HUES64 (cell line): Measurements from ENCODE around the gene PUSL1.

Experiments
- H3K27ac ChIP-seq: 2 replicates; pipeline ENCODE4 v1.7.0; 2013; ENCODE audit warnings: low read depth, low read length, inconsistent platforms
- H3K27me3 ChIP-seq: 2 replicates; pipeline ENCODE4 v1.6.1; 2013; ENCODE audit warnings: mild to moderate bottlenecking, low read length; ENCODE audit not compliant: insufficient read depth
- H3K36me3 ChIP-seq: 2 replicates; pipeline ENCODE4 v1.6.1; 2013; ENCODE audit warnings: mild to moderate bottlenecking, low read length; ENCODE audit not compliant: insufficient read depth
- H3K4me1 ChIP-seq: 2 replicates; pipeline ENCODE4 v1.6.1; 2013; ENCODE audit warnings: mild to moderate bottlenecking, low read length, moderate library complexity; ENCODE audit not compliant: insufficient read depth
- H3K4me3 ChIP-seq: 2 replicates; pipeline ENCODE4 v1.5.1; 2013; ENCODE audit warnings: mild to moderate bottlenecking, low read length, moderate library complexity
- H3K9ac ChIP-seq: 2 replicates; pipeline ENCODE4 v1.6.1; 2013; ENCODE audit warnings: mild to moderate bottlenecking, low read depth, low read length
- H3K9me3 ChIP-seq: 2 replicates; pipeline ENCODE4 v1.6.1; 2013; ENCODE audit warnings: low read depth, low read length; ENCODE audit not compliant: insufficient read depth
- WGBS: fragments of 150-250, 120-280 bp; methylation state at CpG from one replicate; pipeline ENCODE4 v1.1.7; 2013; ENCODE audit warnings: missing lambda C conversion rate; 5-methylcytosine and 5-hydroxymethylcytosine counted together

Gene PUSL1

GRCh38 chr1:1345384-1345783 is 37.0 kb downstream of the PUSL1 start:
- H3K4me1 ChIP-seq: peaks cover 3% of the 10 kb centered on the region; the same call in 1 of the 2 replicates
- no peaks in the 10 kb centered on the region for H3K9me3 ChIP-seq
- H3K4me3 ChIP-seq: no peak overlapping the region
- H3K9ac ChIP-seq: peak overlapping the region; percentile 27; the same call in 1 of the 2 replicates
- H3K27ac ChIP-seq: no peak overlapping the region
- 93% methylated on average over 16 of the region's 16 CpGs for WGBS
- H3K27me3 ChIP-seq: no peaks in the 10 kb centered on the region
- peaks cover 15% of the 10 kb centered on the region for H3K36me3 ChIP-seq

GRCh38 chr1:1345860-1346500 is 37.6 kb downstream of the PUSL1 start:
- 95% methylated on average over 12 of the region's 12 CpGs for WGBS
- H3K36me3 ChIP-seq: peaks cover 9% of the 10 kb centered on the region

GRCh38 chr1:1346501-1346890 is 38.1 kb downstream of the PUSL1 start:
- no peaks in the 10 kb centered on the region for H3K9me3 ChIP-seq

More at GRCh38 chr1:1345860-1346500, 37.6 kb downstream of the PUSL1 start:
- peak overlapping the region; percentile 27; the same call in 1 of the 2 replicates for H3K9ac ChIP-seq
- H3K27ac ChIP-seq: no peak overlapping the region
- H3K27me3 ChIP-seq: no peaks in the 10 kb centered on the region
- no peaks in the 10 kb centered on the region for H3K9me3 ChIP-seq
- H3K4me1 ChIP-seq: peaks cover 3% of the 10 kb centered on the region; the same call in 1 of the 2 replicates
- H3K4me3 ChIP-seq: no peak overlapping the region

GRCh38 chr1:1347026-1347595 is 38.7 kb downstream of the PUSL1 start:
- Histone ChIP-seq H3K4me3 (peak overlapping the region; percentile 86; the same call in 1 of the 2 replicates), H3K4me1 (peaks cover 8% of the 10 kb centered on the region; the same call in 1 of the 2 replicates), H3K27ac (no peak overlapping the region), H3K9ac (no peak overlapping the region), H3K36me3 (no peaks in the 10 kb centered on the region), H3K27me3 (no peaks in the 10 kb centered on the region), H3K9me3 (no peaks in the 10 kb centered on the region)
- 89% methylated on average over 10 of the region's 10 CpGs for WGBS

More at GRCh38 chr1:1346501-1346890, 38.1 kb downstream of the PUSL1 start:
- WGBS: 97% methylated on average over 10 of the region's 10 CpGs
- Histone ChIP-seq H3K9ac (no peak overlapping the region), H3K36me3 (peaks cover 4% of the 10 kb centered on the region), H3K27me3 (no peaks in the 10 kb centered on the region), H3K27ac (no peak overlapping the region), H3K4me1 (peaks cover 5% of the 10 kb centered on the region; the same call in 1 of the 2 replicates), H3K4me3 (no peak overlapping the region)

- H3K36me3 ChIP-seq: no peaks in the 10 kb centered on the region
- peak overlapping the region; percentile 83 for H3K9ac ChIP-seq
- H3K4me3 ChIP-seq: peak overlapping the region; percentile 86
- no peak overlapping the region; the same call in 1 of the 2 replicates for H3K27ac ChIP-seq
- WGBS: 20% methylated on average over 26 of the region's 26 CpGs
- H3K27me3 ChIP-seq: no peaks in the 10 kb centered on the region
- no peaks in the 10 kb centered on the region for H3K9me3 ChIP-seq
- peaks cover 8% of the 10 kb centered on the region; the same call in 1 of the 2 replicates for H3K4me1 ChIP-seq
Observed at GRCh38 chr1:1347663-1348419, 39.4 kb downstream of the PUSL1 start.

- H3K4me1 ChIP-seq: peaks cover 8% of the 10 kb centered on the region; the same call in 1 of the 2 replicates
Observed at GRCh38 chr1:1348420-1349255, 40.2 kb downstream of the PUSL1 start.

GRCh38 chr1:1349256-1350012 is 41.0 kb downstream of the PUSL1 start, which contains the start of gene DVL1:
Gene DVL1 (minus strand): TSS chr1:1349418. CDS start chr1:1349065, 353 bp downstream.
- H3K4me1 ChIP-seq: peaks cover 8% of the 10 kb centered on the region; the same call in 1 of the 2 replicates
- under 1% methylated on average over 117 of the region's 122 CpGs for WGBS
- peak within 1 kb of the TSS; percentile 89 for H3K27ac ChIP-seq
- peak within 1 kb of the TSS; percentile 95 for H3K4me3 ChIP-seq
- peaks cover under 1% of the 10 kb centered on the region; the same call in 1 of the 2 replicates for H3K27me3 ChIP-seq
- H3K9ac ChIP-seq: peak within 1 kb of the TSS; percentile 96
- H3K36me3 ChIP-seq: no peaks in the 10 kb centered on the region
- no peaks in the 10 kb centered on the region for H3K9me3 ChIP-seq

More at GRCh38 chr1:1348420-1349255, 40.2 kb downstream of the PUSL1 start:
- WGBS: under 1% methylated on average over 109 of the region's 109 CpGs
- peak overlapping the region; percentile 83 for H3K9ac ChIP-seq
- no peaks in the 10 kb centered on the region for H3K27me3 ChIP-seq
- peak overlapping the region; percentile 86 for H3K4me3 ChIP-seq
- no peaks in the 10 kb centered on the region for H3K36me3 ChIP-seq
- H3K27ac ChIP-seq: no peak overlapping the region; the same call in 1 of the 2 replicates
- H3K9me3 ChIP-seq: no peaks in the 10 kb centered on the region

- no peaks in the 10 kb centered on the region for H3K36me3 ChIP-seq
- peak overlapping the region; percentile 47 for H3K4me3 ChIP-seq
- 57% methylated on average over 28 of the region's 29 CpGs for WGBS
- H3K27me3 ChIP-seq: peaks cover 5% of the 10 kb centered on the region; the same call in 1 of the 2 replicates
- peaks cover 8% of the 10 kb centered on the region; the same call in 1 of the 2 replicates for H3K4me1 ChIP-seq
- peak overlapping the region; percentile 19; the same call in 1 of the 2 replicates for H3K9ac ChIP-seq
- H3K9me3 ChIP-seq: no peaks in the 10 kb centered on the region
- H3K27ac ChIP-seq: peak overlapping the region; percentile 25; the same call in 1 of the 2 replicates
Observed at GRCh38 chr1:1351511-1352427, 43.4 kb downstream of the PUSL1 start.

GRCh38 chr1:1352786-1353388 is 44.5 kb downstream of the PUSL1 start:
- WGBS: 54% methylated on average over 5 of the region's 5 CpGs
- no peak overlapping the region for H3K4me3 ChIP-seq
- no peak overlapping the region for H3K9ac ChIP-seq
- no peaks in the 10 kb centered on the region for H3K9me3 ChIP-seq
- H3K36me3 ChIP-seq: no peaks in the 10 kb centered on the region
- peaks cover 9% of the 10 kb centered on the region; the same call in 1 of the 2 replicates for H3K4me1 ChIP-seq
- H3K27ac ChIP-seq: no peak overlapping the region
- H3K27me3 ChIP-seq: peaks cover 5% of the 10 kb centered on the region; the same call in 1 of the 2 replicates
